HG03442 (cell line): ENCODE measurements around the gene MYO18B.
"Not testable (repeated sequence)": the region's sequence is repeated elsewhere in the genome, so short reads cannot be mapped to it uniquely, and the experiment has no call there.

Source experiments
- ATAC-seq: cut with Tn5 transposase; IDR thresholded peaks from one replicate; pipeline ENCODE4 v1.9.1; 2021; ENCODE audit warnings: mild to moderate bottlenecking, moderate library complexity; ENCODE audit not compliant: unreplicated experiment

Gene MYO18B

DNA sequence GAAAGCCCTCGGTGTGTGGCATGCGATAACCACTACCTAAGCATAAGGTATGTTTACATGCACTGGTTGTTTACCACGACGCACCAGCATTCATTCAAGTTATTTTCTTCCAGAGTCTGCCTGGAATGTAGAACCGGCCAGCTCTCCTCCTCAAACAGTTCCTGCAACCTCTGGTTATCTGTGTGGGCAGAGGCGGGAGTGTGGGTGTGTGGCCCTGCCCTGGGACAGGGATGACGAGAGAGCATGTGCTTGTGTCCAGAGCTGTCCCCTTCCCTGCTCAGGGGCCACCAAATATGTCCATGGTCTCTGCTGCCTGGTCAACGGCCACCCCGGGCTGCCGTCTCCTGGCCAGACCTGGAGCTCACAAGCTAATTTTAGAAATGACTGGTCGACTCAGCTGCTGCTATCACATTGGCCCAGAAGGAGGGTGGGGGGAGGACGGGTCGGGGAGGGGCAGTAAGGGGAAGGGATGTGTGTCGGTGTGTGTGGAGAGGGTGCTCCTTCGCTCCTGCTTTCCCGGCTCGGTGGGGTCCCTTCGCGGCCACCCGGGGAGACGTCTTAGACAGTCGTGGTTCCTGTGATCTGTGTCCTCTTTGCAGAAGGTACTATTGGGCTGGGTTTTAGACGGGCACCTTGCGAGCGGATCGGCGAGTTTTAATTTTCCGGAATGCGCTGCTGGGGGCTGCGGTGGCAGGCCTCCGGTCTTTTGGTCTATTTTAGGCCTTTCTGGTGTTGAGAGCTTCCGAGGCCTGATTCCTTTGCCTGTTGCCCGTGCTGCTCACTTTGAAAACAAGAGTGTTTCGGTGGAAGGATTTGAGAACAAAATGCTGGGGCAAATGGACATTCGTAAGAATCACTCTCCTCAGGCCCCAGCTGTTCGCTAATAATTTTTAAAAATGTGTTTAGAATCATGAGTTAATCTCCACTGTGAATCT is at the start of gene MYO18B:
Gene MYO18B, plus strand, starts transcription at position 497 of the 935 bp plus-strand sequence. CDS start 18,905 bp downstream, outside the sequence.
- no peak for ATAC-seq

- ATAC-seq = no peak
Measured at GRCh38 chr22:25692397-25693267, 49.4 kb upstream of the MYO18B start.

DNA sequence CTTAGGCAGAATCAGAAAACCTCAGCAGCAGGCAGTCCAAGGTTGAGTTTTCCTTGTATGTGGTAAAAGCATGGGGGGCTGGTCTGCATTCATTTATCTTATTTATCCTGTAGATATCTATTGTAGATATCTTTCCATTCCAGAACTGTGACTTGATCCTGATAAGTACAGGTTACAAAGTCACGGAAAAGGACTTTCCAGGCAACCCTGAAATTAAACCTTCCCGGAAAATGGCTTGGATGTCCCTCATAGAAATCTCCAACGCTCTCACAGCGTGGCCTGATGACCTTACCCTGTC is 48.8 kb upstream of the MYO18B start:
- no peak for ATAC-seq

DNA sequence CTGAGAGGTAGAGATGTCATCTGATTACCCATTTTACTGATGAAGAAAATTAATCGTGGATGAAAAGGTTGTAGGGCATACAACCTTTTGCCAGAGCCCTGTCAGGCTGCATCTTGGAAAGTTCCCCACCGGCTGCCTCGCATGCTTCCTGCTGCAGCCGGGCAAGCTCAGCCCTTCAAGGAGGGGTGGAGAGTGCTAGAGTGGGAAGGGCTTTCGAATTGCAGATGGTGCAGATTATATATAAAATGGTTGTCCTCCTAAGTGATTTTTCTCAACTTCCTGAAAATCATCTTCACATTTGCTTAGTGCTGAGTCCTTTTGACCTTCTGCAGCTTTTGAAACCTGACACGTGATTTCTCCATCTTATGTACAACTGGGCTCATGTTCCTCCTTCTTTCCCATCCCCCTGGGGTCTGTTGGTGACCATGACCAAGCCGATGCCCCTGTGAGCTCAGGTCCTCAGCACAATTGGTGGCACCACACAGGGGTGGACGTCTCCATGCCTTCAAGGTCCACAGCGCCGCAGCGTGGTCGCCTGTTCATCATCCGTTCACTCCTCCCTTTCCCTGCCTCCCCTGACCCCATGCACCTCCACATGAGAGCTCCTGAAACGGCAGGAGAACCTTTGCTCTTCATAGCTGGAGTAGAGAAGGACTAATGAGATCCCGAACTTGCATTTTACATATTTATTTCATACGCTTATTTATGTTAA is 47.6 kb upstream of the MYO18B start:
- ATAC-seq = no peak

GRCh38 chr22:25695146-25695545 is 46.8 kb upstream of the MYO18B start:
- no peak for ATAC-seq

DNA sequence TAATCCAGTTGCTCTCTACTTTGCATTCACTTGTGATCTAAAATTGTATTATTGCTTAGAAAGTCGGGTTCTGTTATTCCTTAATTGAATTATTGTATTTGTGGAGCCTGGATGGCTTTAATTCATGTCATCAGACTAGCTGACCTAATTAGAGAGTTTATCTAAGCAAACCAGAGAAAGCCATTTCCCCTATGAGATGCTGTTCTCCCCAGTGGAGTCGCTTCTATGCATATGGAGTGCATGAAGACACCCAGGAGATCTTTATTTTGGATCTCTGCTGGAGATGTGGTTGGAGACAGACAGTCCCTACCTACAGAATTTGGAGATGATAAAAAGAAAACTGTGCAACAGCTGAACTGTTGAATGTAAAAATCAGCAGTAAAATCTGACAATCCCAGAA is 45.2 kb upstream of the MYO18B start:
- no peak for ATAC-seq

- no peak for ATAC-seq
Measured at GRCh38 chr22:25697181-25697664, 44.8 kb upstream of the MYO18B start.

DNA sequence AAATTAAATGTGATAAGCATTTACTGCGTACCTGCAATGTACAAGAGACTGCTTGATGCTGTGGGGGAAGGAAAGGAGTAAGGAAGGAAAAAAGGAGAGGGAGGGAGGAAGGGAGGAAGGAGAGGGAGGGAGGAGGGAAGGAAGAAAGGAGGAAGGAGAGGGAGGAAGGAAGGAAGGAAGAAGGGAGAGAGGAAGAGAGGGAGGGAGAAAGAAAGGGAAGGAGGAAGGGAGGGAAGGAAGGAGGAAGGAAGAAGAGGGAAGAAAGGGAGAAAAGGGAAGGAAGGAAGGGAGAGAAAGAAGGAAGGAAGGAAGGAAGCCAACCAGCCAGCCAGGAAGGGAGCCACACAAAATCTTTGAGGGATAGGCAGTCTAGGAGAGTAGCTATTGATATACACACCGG is 44.0 kb upstream of the MYO18B start:
- ATAC-seq = no peak

DNA sequence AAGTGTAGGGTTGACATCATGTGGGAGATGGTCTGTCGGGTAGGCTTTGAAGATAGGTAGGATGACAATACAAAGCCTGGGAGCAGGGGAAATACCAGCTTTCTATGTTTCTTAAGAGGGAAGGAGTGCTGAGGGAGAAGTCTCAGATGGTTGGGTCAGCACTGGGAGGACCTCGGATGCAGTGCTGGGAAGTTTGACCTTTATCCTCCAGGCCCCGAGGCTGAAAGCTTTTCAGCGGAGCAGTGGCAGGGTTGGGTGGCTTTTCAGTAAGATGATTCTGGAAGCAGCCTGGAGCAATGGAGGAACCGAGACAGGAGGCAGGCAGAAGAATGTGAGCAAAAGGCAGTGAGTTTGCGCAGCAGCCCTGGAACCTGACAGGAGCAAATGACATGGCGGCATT is 43.5 kb upstream of the MYO18B start:
- no peak for ATAC-seq

GRCh38 chr22:25698978-25699377 is 43.0 kb upstream of the MYO18B start:
- no peak for ATAC-seq

DNA sequence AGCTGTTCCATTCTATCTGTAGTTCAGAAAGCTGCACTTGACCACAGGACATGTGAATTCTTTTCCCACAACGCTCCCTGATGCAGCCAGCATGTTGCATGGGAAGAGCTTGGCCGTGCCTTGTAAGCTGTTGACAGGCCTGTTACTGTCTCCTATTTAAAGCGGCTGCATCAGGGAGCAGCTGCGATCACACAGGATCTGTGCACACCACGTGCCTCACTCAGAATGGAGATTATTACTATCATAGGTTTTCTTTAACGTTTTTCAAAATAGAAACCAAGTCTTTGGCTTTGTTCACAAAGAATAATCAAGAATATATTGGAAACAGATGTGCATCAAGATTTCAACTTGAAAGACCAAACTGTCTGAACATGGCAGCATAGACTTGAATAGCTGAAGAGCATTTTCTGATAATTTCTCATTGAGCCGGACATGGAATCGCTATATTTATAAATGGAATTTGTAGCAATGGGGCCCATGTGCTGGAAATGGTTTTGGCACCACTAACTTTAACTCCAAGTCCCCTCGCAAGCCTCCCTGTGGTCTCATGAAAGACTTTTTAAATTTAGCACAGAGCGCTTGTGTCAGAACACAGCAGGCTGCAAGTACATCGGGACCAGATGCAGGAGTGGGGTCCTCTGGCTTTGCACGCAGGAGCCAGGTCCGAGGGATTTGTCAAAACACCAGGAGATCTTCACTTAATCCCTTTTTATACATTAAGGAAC is 40.8 kb upstream of the MYO18B start:
- no peak for ATAC-seq

GRCh38 chr22:25702040-25702439 is 39.9 kb upstream of the MYO18B start:
- ATAC-seq = no peak

DNA sequence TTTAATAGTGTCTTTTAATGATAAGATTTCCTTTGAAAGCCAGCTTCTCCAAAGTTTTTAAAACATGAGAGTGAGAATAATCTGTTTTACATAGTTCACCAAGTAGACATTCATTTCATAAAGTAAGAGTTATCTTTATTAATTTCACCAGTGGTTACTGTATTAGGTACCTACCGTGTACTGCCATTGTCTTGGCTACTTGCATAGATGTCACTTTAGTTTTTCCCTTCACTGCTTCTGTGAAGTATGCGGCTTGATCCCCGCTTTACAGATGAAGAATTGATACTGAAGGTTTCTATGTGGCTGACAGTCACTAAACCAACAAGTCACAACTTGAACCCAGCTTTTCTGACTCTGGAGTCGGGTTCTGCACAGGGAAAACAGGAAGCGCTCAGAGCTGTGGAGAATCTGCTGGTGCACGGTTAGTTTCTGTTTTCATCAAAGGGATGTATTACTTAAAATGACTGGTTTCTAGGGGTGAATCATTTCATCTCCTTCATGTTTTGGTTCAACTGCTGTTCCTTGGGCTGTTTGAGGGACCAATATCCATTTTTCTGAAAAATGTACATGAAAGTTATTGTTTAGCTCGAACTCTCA is 39.3 kb upstream of the MYO18B start:
- ATAC-seq = no peak

DNA sequence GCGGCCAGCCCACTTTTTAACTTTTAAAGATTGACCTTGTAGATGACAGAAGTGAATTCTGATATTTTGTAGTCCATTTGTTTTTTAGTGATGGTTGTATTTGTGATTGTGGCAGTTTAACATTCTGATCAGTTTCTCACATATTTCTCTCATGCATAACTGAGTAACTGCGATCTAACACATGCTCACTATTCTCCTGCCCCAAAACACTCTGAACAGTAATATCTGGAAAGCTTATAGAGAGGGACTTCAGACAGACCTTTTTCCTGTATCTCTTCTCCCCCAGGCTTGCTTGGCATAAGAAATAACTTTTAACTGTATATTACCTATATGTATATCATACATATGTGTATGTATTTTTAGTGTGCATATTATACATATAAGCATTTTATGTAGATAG is 37.3 kb upstream of the MYO18B start:
- no peak for ATAC-seq

GRCh38 chr22:25706197-25706596 is 35.8 kb upstream of the MYO18B start:
- ATAC-seq = no peak

DNA sequence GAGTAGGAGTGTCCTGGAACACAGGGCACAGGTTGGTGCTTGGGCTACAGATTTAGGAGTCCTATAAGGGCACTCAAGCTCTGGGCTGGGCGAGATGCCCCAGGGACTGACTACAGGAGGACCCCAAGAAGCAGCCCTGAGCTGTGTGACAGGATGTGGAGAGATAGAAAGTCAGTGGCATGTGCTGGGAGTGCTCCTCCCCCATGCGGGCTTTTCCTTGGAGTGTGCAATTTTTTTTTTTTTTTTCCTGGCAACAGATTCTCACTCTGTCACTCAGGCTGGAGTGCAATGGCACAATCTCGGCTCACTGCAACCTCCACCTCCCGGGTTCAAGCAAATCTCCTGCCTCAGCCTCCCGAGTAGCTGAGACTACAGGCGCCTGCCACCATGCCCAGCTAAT is 33.6 kb upstream of the MYO18B start:
- ATAC-seq = not testable (repeated sequence)

DNA sequence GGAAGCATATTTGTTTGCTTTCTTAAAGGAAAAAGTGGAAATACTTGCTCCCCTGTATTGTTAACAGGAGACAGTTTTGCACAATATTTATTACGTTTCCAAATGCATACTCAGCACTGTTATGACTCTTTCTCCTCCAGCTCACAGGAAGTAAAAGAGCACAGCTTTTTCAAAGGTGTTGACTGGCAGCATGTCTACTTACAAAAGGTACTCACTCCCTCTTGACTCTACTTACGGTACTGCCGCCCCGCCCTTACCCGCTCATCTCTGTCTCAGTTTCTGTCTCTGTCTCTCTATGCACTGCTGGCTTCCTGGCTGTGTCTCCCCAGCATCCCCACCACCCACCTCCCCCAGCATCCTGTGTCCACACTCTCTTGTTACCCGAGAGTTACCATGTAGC is 32.2 kb upstream of the MYO18B start:
- no peak for ATAC-seq

GRCh38 chr22:25710501-25710900 is 31.5 kb upstream of the MYO18B start:
- ATAC-seq = no peak

DNA sequence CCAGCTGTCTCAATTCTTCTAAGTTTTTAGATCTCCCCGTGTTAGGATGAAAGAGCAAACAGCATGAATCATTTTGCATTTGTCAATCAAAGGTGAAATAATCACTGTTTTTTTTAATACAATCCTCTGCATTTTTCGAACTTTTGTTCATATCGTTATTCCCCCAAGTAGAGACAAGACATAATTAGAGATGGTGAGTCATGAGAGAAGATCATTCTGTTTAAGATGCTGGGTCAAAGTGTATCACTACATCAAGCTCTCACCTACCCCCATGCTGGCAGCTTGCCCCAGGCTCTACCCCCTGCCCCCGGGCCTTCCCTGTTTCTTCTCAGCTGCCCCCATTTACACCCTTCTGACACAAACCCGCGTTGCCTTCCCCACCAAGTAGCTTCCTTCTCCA is 30.5 kb upstream of the MYO18B start:
- ATAC-seq = no peak
